Astrocyte (in vitro differentiated cells and primary cell): ENCODE results near the gene MTA3. TPM values are rescaled to one million over a fixed set of nuclear protein-coding genes. Genes with fewer than 3 reads are reported as not detected.

ENCODE experiments used
- DNase-seq: peaks from one replicate; pipeline ENCODE4 v3.0.0-alpha.2; 2010; ENCODE audit warnings: low read depth
- FAIRE-seq: peaks from 2 replicates; lab custom pipeline; 2011; peaks lifted over from hg19 to GRCh38; lab: Jason Lieb, UNC
- H2AFZ ChIP-seq: 2 replicates; pipeline ENCODE4 v1.6.0; 2012; ENCODE audit warnings: low read depth, low read length, inconsistent platforms
- H3K27ac ChIP-seq: 2 replicates; pipeline ENCODE4 v1.5.1; 2011; ENCODE audit warnings: low read depth, low read length, inconsistent platforms
- H3K27me3 ChIP-seq: 2 replicates; pipeline ENCODE4 v1.6.0; 2011; ENCODE audit warnings: low read length, inconsistent platforms; ENCODE audit not compliant: insufficient read depth
- H3K36me3 ChIP-seq: 2 replicates; pipeline ENCODE4 v1.5.1; 2011; ENCODE audit warnings: low read length, inconsistent platforms; ENCODE audit not compliant: insufficient read depth
- H3K4me1 ChIP-seq: 2 replicates; pipeline ENCODE4 v1.5.1; 2011; ENCODE audit warnings: low read length, inconsistent platforms; ENCODE audit not compliant: insufficient read depth
- H3K4me2 ChIP-seq: 2 replicates; pipeline ENCODE4 v1.6.0; 2012; ENCODE audit warnings: low read length, inconsistent platforms
- H3K4me3 ChIP-seq: 2 replicates; pipeline ENCODE4 v1.5.1; 2011; ENCODE audit warnings: low read depth, mild to moderate bottlenecking, low read length, inconsistent platforms; ENCODE audit not compliant: insufficient read depth
- H3K79me2 ChIP-seq: 2 replicates; pipeline ENCODE4 v1.6.0; 2012; ENCODE audit warnings: mild to moderate bottlenecking, low read length, inconsistent platforms; ENCODE audit not compliant: insufficient read depth
- H3K9ac ChIP-seq: 2 replicates; pipeline ENCODE4 v1.6.0; 2012; ENCODE audit warnings: mild to moderate bottlenecking, low read length, inconsistent platforms
- H3K9me3 ChIP-seq: 2 replicates; pipeline ENCODE4 v1.5.1; 2012; ENCODE audit warnings: low read depth, mild to moderate bottlenecking, low read length, inconsistent platforms; ENCODE audit not compliant: insufficient read depth
- H4K20me1 ChIP-seq: 2 replicates; pipeline ENCODE4 v1.6.0; 2012; ENCODE audit warnings: low read length, inconsistent platforms; ENCODE audit not compliant: insufficient read depth
- H3K27ac Mint-ChIP-seq: one replicate; pipeline ENCODE4 v1.8.0; 2021; ENCODE audit warnings: mild to moderate bottlenecking, mixed read lengths; ENCODE audit not compliant: unreplicated experiment
- H3K27me3 Mint-ChIP-seq: one replicate; pipeline ENCODE4 v1.8.0; 2021; ENCODE audit warnings: low read depth, mixed read lengths; ENCODE audit not compliant: unreplicated experiment
- H3K36me3 Mint-ChIP-seq: one replicate; pipeline ENCODE4 v1.8.0; 2021; ENCODE audit warnings: low read depth, mixed read lengths; ENCODE audit not compliant: unreplicated experiment
- H3K4me1 Mint-ChIP-seq: one replicate; pipeline ENCODE4 v1.8.0; 2021; ENCODE audit warnings: low read depth, mixed read lengths; ENCODE audit not compliant: unreplicated experiment
- H3K4me3 Mint-ChIP-seq: one replicate; pipeline ENCODE4 v1.8.0; 2021; ENCODE audit warnings: mild to moderate bottlenecking, moderate library complexity, mixed read lengths; ENCODE audit not compliant: unreplicated experiment
- H3K9me3 Mint-ChIP-seq: one replicate; pipeline ENCODE4 v1.8.0; 2021; ENCODE audit warnings: mild to moderate bottlenecking, mixed read lengths; ENCODE audit not compliant: unreplicated experiment
- CTCF ChIP-seq: IDR thresholded peaks from 2 replicates; pipeline ENCODE4 v1.5.1; 2011; ENCODE audit warnings: low read depth, mild to moderate bottlenecking, inconsistent platforms, low read length, moderate library complexity; ENCODE audit not compliant: insufficient read depth
- EZH2 ChIP-seq: IDR thresholded peaks from 2 replicates; pipeline ENCODE4 v1.6.1; 2012; ENCODE audit warnings: mild to moderate bottlenecking, low read length, inconsistent platforms; ENCODE audit not compliant: insufficient read depth
- total RNA-seq: library from RNA; stranded (reverse); gene quantifications from 2 replicates; pipeline ENCODE4 v1.2.1, GENCODE V29; 2021

MTA3 gene
- total RNA-seq, 1 donor from 2014 or later = 69.4 TPM

DNA sequence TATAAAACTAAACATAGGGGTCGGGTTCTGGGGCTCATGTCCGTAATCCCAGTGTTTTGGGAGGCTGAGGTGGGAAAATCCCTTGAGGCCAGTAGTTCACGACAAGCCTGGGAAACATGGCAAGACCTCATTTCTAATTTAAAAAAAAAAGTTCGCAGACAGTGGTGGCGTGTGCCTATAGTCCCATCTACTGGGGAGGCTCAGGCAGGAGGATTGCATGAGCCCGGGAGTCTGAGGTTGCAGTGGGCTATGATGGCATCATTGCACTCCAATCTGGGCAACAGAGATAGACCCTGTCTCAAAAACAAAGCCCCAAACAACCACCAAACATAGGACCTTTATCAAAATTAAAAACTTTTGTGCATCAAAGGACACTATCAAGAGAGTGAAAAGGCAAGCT, 233.7 kb downstream of the MTA3 start:
- Histone ChIP-seq H3K36me3 (no peaks in the 10 kb centered on the region), H3K27me3 (no peaks in the 10 kb centered on the region), H3K79me2 (no peaks in the 10 kb centered on the region), H3K9me3 (no peaks in the 10 kb centered on the region), H3K4me3 (no peak overlapping the region), H3K4me2 (no peak overlapping the region), H3K27ac (no peak overlapping the region), H3K4me1 (no peaks in the 10 kb centered on the region), H2AFZ (no peak overlapping the region), H3K9ac (no peak overlapping the region), H4K20me1 (no peaks in the 10 kb centered on the region)
- Mint-ChIP-seq H3K27ac (no peak overlapping the region), H3K9me3 (no peaks in the 10 kb centered on the region), H3K4me1 (no peaks in the 10 kb centered on the region), H3K27me3 (no peaks in the 10 kb centered on the region), H3K4me3 (no peak overlapping the region), H3K36me3 (no peaks in the 10 kb centered on the region)
- FAIRE-seq = no peak
- TF ChIP-seq CTCF (no peak), EZH2 (no peak)
- no peak for DNase-seq

- Histone ChIP-seq H3K9me3 (no peaks in the 10 kb centered on the region), H2AFZ (no peak overlapping the region), H3K36me3 (no peaks in the 10 kb centered on the region), H3K4me1 (no peaks in the 10 kb centered on the region), H4K20me1 (no peaks in the 10 kb centered on the region), H3K27ac (no peak overlapping the region), H3K79me2 (no peaks in the 10 kb centered on the region), H3K4me3 (no peak overlapping the region), H3K27me3 (no peaks in the 10 kb centered on the region), H3K4me2 (no peak overlapping the region), H3K9ac (no peak overlapping the region)
- Mint-ChIP-seq H3K9me3 (no peaks in the 10 kb centered on the region), H3K36me3 (no peaks in the 10 kb centered on the region), H3K27me3 (no peaks in the 10 kb centered on the region), H3K4me1 (no peaks in the 10 kb centered on the region), H3K4me3 (no peak overlapping the region), H3K27ac (no peak overlapping the region)
- FAIRE-seq (no peak), DNase-seq (no peak)
- no peak for TF ChIP-seq EZH2
- TF ChIP-seq CTCF = no peak
Observed at GRCh38 chr2:42804338-42804737, 235.9 kb downstream of the MTA3 start.

- no peaks in the 10 kb centered on the region for H3K27me3 Mint-ChIP-seq
- FAIRE-seq = no peak
- Histone ChIP-seq H3K27me3 (no peaks in the 10 kb centered on the region), H3K9me3 (no peaks in the 10 kb centered on the region), H3K4me3 (no peak overlapping the region), H3K4me2 (no peak overlapping the region), H3K9ac (no peak overlapping the region), H4K20me1 (no peaks in the 10 kb centered on the region), H3K36me3 (no peaks in the 10 kb centered on the region), H3K79me2 (no peaks in the 10 kb centered on the region), H2AFZ (no peak overlapping the region), H3K4me1 (no peaks in the 10 kb centered on the region), H3K27ac (no peak overlapping the region)
- no peak overlapping the region for H3K4me3 Mint-ChIP-seq
- no peaks in the 10 kb centered on the region for H3K9me3 Mint-ChIP-seq
- TF ChIP-seq EZH2 (no peak), CTCF (no peak)
- H3K4me1 Mint-ChIP-seq = no peaks in the 10 kb centered on the region
- no peaks in the 10 kb centered on the region for H3K36me3 Mint-ChIP-seq
- no peak for DNase-seq
- no peak overlapping the region for H3K27ac Mint-ChIP-seq
Observed at GRCh38 chr2:42804891-42805290, 236.5 kb downstream of the MTA3 start.

Other genes starting within 250 kb of the MTA3 start
- gene COX7A2L, start 207.4 kb upstream of the MTA3 start, total RNA-seq = 125 and 126 TPM in 2 replicates
- 0.14 and 0.20 TPM in 2 replicates for gene KCNG3, start 74.7 kb upstream of the MTA3 start, total RNA-seq
- gene OXER1, start 195.5 kb downstream of the MTA3 start, total RNA-seq = 0.39 and 0.43 TPM in 2 replicates
- gene HAAO, start 224.0 kb downstream of the MTA3 start, total RNA-seq = 1.1 and 1.3 TPM in 2 replicates